MM.1S (cell line): ENCODE results near the gene PLA2G4E.

Experiments
- CTCF ChIP-seq: fragments of 300-600 bp; sonication (generic); IDR thresholded peaks from 2 replicates; pipeline ENCODE4 v1.5.1; 2016; ENCODE audit warnings: antibody characterized with exemption, low read length, mixed read lengths
- EZH2 ChIP-seq: fragments of 300-600 bp; sonication (generic); optimal IDR thresholded peaks from 2 replicates; pipeline ENCODE3; 2017; ENCODE audit warnings: low read depth, mild to moderate bottlenecking, antibody characterized with exemption, low read length, mixed read lengths
- EZH2phosphoT487 ChIP-seq: fragments of 300-600 bp; sonication (generic); IDR thresholded peaks from 2 replicates; pipeline ENCODE4 v1.6.1; 2018; ENCODE audit warnings: antibody characterized with exemption, low read length

- no peak for TF ChIP-seq CTCF
- TF ChIP-seq EZH2 = no peak
- TF ChIP-seq EZH2phosphoT487 = no peak
These were observed 31.8 kb downstream of the PLA2G4E start for GRCh38 chr15:41988896-41989572.
